Measurements from ENCODE around the gene MMP23B. TPM values are rescaled to one million over a fixed set of nuclear protein-coding genes. Genes with fewer than 3 reads are reported as not detected.

The MMP23B gene
- 0.32 and 0.35 TPM in 2 replicates for total RNA-seq

- Mint-ChIP-seq H3K9me3 (no peaks in the 10 kb centered on the region), H3K36me3 (ENCODE audit: low read depth) (peaks cover 8% of the 10 kb centered on the region), H3K4me3 (no peak within 1 kb of the TSS), H3K27ac (no peak within 1 kb of the TSS), H3K27me3 (peaks cover 4% of the 10 kb centered on the region), H3K4me1 (peaks cover 6% of the 10 kb centered on the region)
- POLR2A ChIA-PET: interaction anchor here (0.6 to 4.1 kb wide), 3 partner anchors 16 to 277 kb away, joined by 8 to 35 read pairs (median 8); partner anchors contain the start of gene MIB2
- intact Hi-C loops (cut with micrococcal nuclease): loop anchor here (2.0 to 5.0 kb wide), 3 partner anchors 17 to 275 kb away; partner anchors contain the start of genes MIB2 and SSU72
- CTCF ChIA-PET: no interaction called here
- ATAC-seq (ENCODE audit: low read depth): no peak
- DNase-seq: no peak
- TF ChIP-seq CTCF (IDR thresholded peaks at IDR 0.05): no peak
Measured at GRCh38 chr1:1631782-1632420, at the start of gene MMP23B. Gene MMP23B, plus strand, starts transcription at chr1:1632173. Its CDS starts 46 bp downstream, at chr1:1632219.

- no peak for TF ChIP-seq CTCF (IDR thresholded peaks at IDR 0.05)
- ChIA-PET POLR2A (interaction anchor here (0.6 kb wide), 1 partner anchor 98 kb away, joined by 7 read pairs; no protein-coding TSS in a partner anchor), CTCF (no interaction called here)
- H3K27me3 Mint-ChIP-seq: peaks cover 22% of the 10 kb centered on the region
- no peaks in the 10 kb centered on the region for H3K36me3 Mint-ChIP-seq (ENCODE audit: low read depth)
- H3K4me3 Mint-ChIP-seq: no peak overlapping the region
- no peaks in the 10 kb centered on the region for H3K9me3 Mint-ChIP-seq
- DNase-seq (no peak), ATAC-seq (ENCODE audit: low read depth) (no peak)
- intact Hi-C loops (cut with micrococcal nuclease): no loop called here
- H3K4me1 Mint-ChIP-seq: no peaks in the 10 kb centered on the region
- no peak overlapping the region for H3K27ac Mint-ChIP-seq
Measured at GRCh38 chr1:1582585-1583346, 49.2 kb upstream of the MMP23B start.

GRCh38 chr1:1583347-1584010 is 48.5 kb upstream of the MMP23B start:
- Mint-ChIP-seq H3K9me3 (no peaks in the 10 kb centered on the region), H3K4me3 (no peak overlapping the region), H3K27ac (no peak overlapping the region), H3K4me1 (no peaks in the 10 kb centered on the region), H3K36me3 (ENCODE audit: low read depth) (no peaks in the 10 kb centered on the region), H3K27me3 (peaks cover 24% of the 10 kb centered on the region)
- CTCF ChIA-PET: no interaction called here
- POLR2A ChIA-PET: interaction anchor here (0.6 kb wide), 1 partner anchor 97 kb away, joined by 7 read pairs; no protein-coding TSS in a partner anchor
- intact Hi-C loops (cut with micrococcal nuclease): no loop called here
- ATAC-seq (ENCODE audit: low read depth) (no peak), DNase-seq (no peak)
- no peak for TF ChIP-seq CTCF (IDR thresholded peaks at IDR 0.05)

GRCh38 chr1:1591452-1591851 is 40.5 kb upstream of the MMP23B start:
- H3K4me3 Mint-ChIP-seq: no peak overlapping the region
- H3K9me3 Mint-ChIP-seq: no peaks in the 10 kb centered on the region
- no peak for DNase-seq
- intact Hi-C loops (cut with micrococcal nuclease): no loop called here
- H3K27me3 Mint-ChIP-seq: peaks cover 8% of the 10 kb centered on the region
- CTCF ChIA-PET: no interaction called here
- no peak overlapping the region for H3K27ac Mint-ChIP-seq
- ATAC-seq (ENCODE audit: low read depth): no peak
- no peak for TF ChIP-seq CTCF (IDR thresholded peaks at IDR 0.05)
- no peaks in the 10 kb centered on the region for H3K36me3 Mint-ChIP-seq (ENCODE audit: low read depth)
- POLR2A ChIA-PET: interaction anchor here (0.5 kb wide), 1 partner anchor 304 kb away, joined by 3 read pairs; no protein-coding TSS in a partner anchor
- no peaks in the 10 kb centered on the region for H3K4me1 Mint-ChIP-seq
